CD14-positive monocyte (primary cell): Measurements from ENCODE around the gene BCL2L15. TPM values are rescaled to one million over a fixed set of nuclear protein-coding genes. Genes with fewer than 3 reads are reported as not detected.
A peak's percentile ranks its signal among the peaks of the same experiment; 100 is the strongest.

Source experiments
- DNase-seq, 3 donors: peaks; one replicate each; pipeline ENCODE4 v3.0.0-alpha.2; 2011 to 2022
- H2AFZ ChIP-seq: 2 replicates; pipeline ENCODE4 v1.6.0; 2012; ENCODE audit warnings: mild to moderate bottlenecking, low read depth, low read length, inconsistent platforms; ENCODE audit not compliant: insufficient read depth, poor library complexity, severe bottlenecking
- H3K27ac ChIP-seq, 2 donors: 1 replicate in 1 of 2; 2 replicates in 1 of 2; pipeline ENCODE4 v1.5.1; 2012 to 2013; ENCODE audit warnings: low read length in 2 of 2, control low read depth in 1 of 2, inconsistent platforms in 1 of 2, low read depth in 1 of 2, mild to moderate bottlenecking in 1 of 2
- H3K27me3 ChIP-seq, 2 donors: one replicate each; pipeline versions ENCODE4 v1.6.0 to v1.6.1; 2011 to 2013; ENCODE audit warnings: low read length in 2 of 2; ENCODE audit not compliant: control insufficient read depth in 2 of 2, insufficient read depth in 2 of 2
- H3K36me3 ChIP-seq, 2 donors: replicated peaks in 1 of 2; 1 replicate in 1 of 2; 2 replicates in 1 of 2; pipeline versions ENCODE4 v1.5.1 to v1.6.1; 2012 to 2013; ENCODE audit warnings: low read length in 2 of 2, control low read depth in 1 of 2, inconsistent platforms in 1 of 2, mild to moderate bottlenecking in 1 of 2; ENCODE audit not compliant: insufficient read depth in 2 of 2, control insufficient read depth in 1 of 2
- H3K4me1 ChIP-seq, 2 donors: 1 replicate in 1 of 2; 2 replicates in 1 of 2; pipeline versions ENCODE4 v1.5.1 to v1.6.1; 2012 to 2013; ENCODE audit warnings: low read length in 2 of 2, control low read depth in 1 of 2, inconsistent platforms in 1 of 2, mild to moderate bottlenecking in 1 of 2, moderate library complexity in 1 of 2; ENCODE audit not compliant: insufficient read depth in 2 of 2, control insufficient read depth in 1 of 2
- H3K4me2 ChIP-seq: replicated peaks from 2 replicates; pipeline ENCODE3; 2012; ENCODE audit warnings: low read length, moderate library complexity, mild to moderate bottlenecking; ENCODE audit not compliant: poor library complexity, severe bottlenecking; ENCODE audit errors: extremely low read depth
- H3K4me3 ChIP-seq, 3 experiments: fragments of 200-600 bp in 1 of 3; sonication (generic) in 1 of 3; replicated peaks in 1 of 3; 1 replicate in 2 of 3; 2 replicates in 1 of 3; pipeline ENCODE4 v1.5.1; 2011 to 2013; ENCODE audit warnings: low read length in 3 of 3, mild to moderate bottlenecking in 3 of 3, control low read depth in 2 of 3, low read depth in 2 of 3, inconsistent platforms in 1 of 3, moderate library complexity in 1 of 3
- H3K79me2 ChIP-seq: 2 replicates; pipeline ENCODE4 v1.6.0; 2012; ENCODE audit warnings: mild to moderate bottlenecking, control low read depth, inconsistent platforms, low read length, moderate library complexity; ENCODE audit not compliant: insufficient read depth
- H3K9ac ChIP-seq: 2 replicates; pipeline ENCODE4 v1.6.0; 2017; ENCODE audit warnings: low read length, mild to moderate bottlenecking; ENCODE audit not compliant: insufficient read depth, poor library complexity, severe bottlenecking
- H3K9me3 ChIP-seq, 2 donors: replicated peaks in 1 of 2; 1 replicate in 1 of 2; 2 replicates in 1 of 2; pipeline versions ENCODE4 v1.5.1 to v1.6.1; 2012 to 2013; ENCODE audit warnings: low read length in 2 of 2, control low read depth in 1 of 2; ENCODE audit not compliant: control insufficient read depth in 1 of 2, insufficient read depth in 1 of 2
- H4K20me1 ChIP-seq: 2 replicates; pipeline ENCODE4 v1.6.0; 2012; ENCODE audit warnings: mild to moderate bottlenecking, low read length, control low read depth, moderate library complexity; ENCODE audit not compliant: insufficient read depth
- H3K27ac Mint-ChIP-seq, 7 donors: one replicate each; pipeline ENCODE4 v1.8.0; 2020; ENCODE audit warnings: mild to moderate bottlenecking in 7 of 7, mixed read lengths in 7 of 7, moderate library complexity in 6 of 7, inconsistent platforms in 2 of 7
- H3K27me3 Mint-ChIP-seq, 3 donors: one replicate each; pipeline ENCODE4 v1.8.0; 2021 to 2022; ENCODE audit warnings: low read depth in 3 of 3, mild to moderate bottlenecking in 3 of 3, mixed read lengths in 3 of 3, moderate library complexity in 3 of 3, inconsistent platforms in 1 of 3
- H3K36me3 Mint-ChIP-seq, 2 donors: one replicate each; pipeline ENCODE4 v1.8.0; 2020; ENCODE audit warnings: mixed read lengths in 2 of 2, inconsistent platforms in 1 of 2, mild to moderate bottlenecking in 1 of 2
- H3K4me1 Mint-ChIP-seq: one replicate; pipeline ENCODE4 v1.8.0; 2020; ENCODE audit warnings: mild to moderate bottlenecking, mixed read lengths
- H3K4me3 Mint-ChIP-seq, 2 donors: one replicate each; pipeline ENCODE4 v1.8.0; 2020; ENCODE audit warnings: mild to moderate bottlenecking in 2 of 2, mixed read lengths in 2 of 2, moderate library complexity in 1 of 2
- H3K9me3 Mint-ChIP-seq, 7 donors: one replicate each; pipeline ENCODE4 v1.8.0; 2020 to 2022; ENCODE audit warnings: mixed read lengths in 7 of 7, mild to moderate bottlenecking in 6 of 7, moderate library complexity in 6 of 7, inconsistent platforms in 2 of 7
- CTCF ChIP-seq: fragments of 200-600 bp; IDR thresholded peaks from one replicate; pipeline ENCODE4 v1.8.0; 2022; ENCODE audit warnings: antibody characterized with exemption, mild to moderate bottlenecking
- WGBS: methylation state at CpG from one replicate; pipeline ENCODE4 v1.1.5; 2013; ENCODE audit warnings: missing lambda C conversion rate; ENCODE audit not compliant: insufficient coverage; 5-methylcytosine and 5-hydroxymethylcytosine counted together
- intact Hi-C, 2 donors: fragments of 100-400 bp; cut with micrococcal nuclease; formaldehyde crosslinking; loops; one replicate each; pipeline versions ENCODE4 v1.15.0 to v1.15.1; 2023
- polyA plus RNA-seq, 3 donors: library from polyadenylated mRNA; depleted of rRNA in 1 of 3; unstranded in 2 of 3; stranded (reverse) in 1 of 3; fragments of 300-500 nt in 2 of 3; fragments of >200 nt in 1 of 3; fragmentation: Illumina TruSeq in 2 of 3; gene quantifications; 1 replicate in 2 of 3; 2 replicates in 1 of 3; pipeline ENCODE4 v1.2.3, GENCODE V29; 2012 to 2021

BCL2L15 gene
- polyA plus RNA-seq, 3 donors, result 0.73 TPM; not detected in 2

- peaks cover 0 to 1% (median 0%) of the 10 kb centered on the region in 3 donors for H3K27me3 Mint-ChIP-seq
- no peak overlapping the region for H3K27ac Mint-ChIP-seq
- Histone ChIP-seq H3K9ac (no peak overlapping the region), H3K79me2 (peaks cover 8% of the 10 kb centered on the region), H3K4me2 (no peak overlapping the region), H3K4me1 (no peaks in the 10 kb centered on the region), H4K20me1 (no peaks in the 10 kb centered on the region), H3K27ac (no peak overlapping the region), H3K4me3 (no peak overlapping the region), H3K36me3 (peaks cover 47 to 78% of the 10 kb centered on the region in 2 donors), H3K9me3 (no peaks in the 10 kb centered on the region), H2AFZ (no peak overlapping the region), H3K27me3 (no peaks in the 10 kb centered on the region)
- no CpG with 5 or more reads among the region's 4 CpGs for WGBS
- H3K4me3 Mint-ChIP-seq, result no peak overlapping the region
- TF ChIP-seq CTCF, result peak; percentile 83
- peak; percentile 34 to 68 (median 39) for DNase-seq
- intact Hi-C loops, result loop anchor here (2.0 to 10.0 kb wide), 3 partner anchors 69 to 449 kb away; partner anchors contain the start of genes DCLRE1B (in 2 of the 2) and AP4B1 (in 1 of the 2)
- peaks cover 52 to 71% of the 10 kb centered on the region in 2 donors for H3K36me3 Mint-ChIP-seq
- H3K4me1 Mint-ChIP-seq, result no peaks in the 10 kb centered on the region
- H3K9me3 Mint-ChIP-seq, result peaks cover 0 to 3% (median 0%) of the 10 kb centered on the region in 7 donors
Measured at GRCh38 chr1:113835686-113836290, 51.6 kb downstream of the BCL2L15 start.

- Mint-ChIP-seq H3K4me1 (no peaks in the 10 kb centered on the region), H3K36me3 (peaks cover 52 to 68% of the 10 kb centered on the region in 2 donors), H3K9me3 (peaks cover 0 to 3% (median 0%) of the 10 kb centered on the region in 7 donors), H3K27ac (peak overlapping the region in 1 of 7 donors; percentile 40), H3K4me3 (no peak overlapping the region), H3K27me3 (peaks cover 0 to 1% (median 0%) of the 10 kb centered on the region in 3 donors)
- Histone ChIP-seq H3K9me3 (no peaks in the 10 kb centered on the region), H3K4me1 (no peaks in the 10 kb centered on the region), H4K20me1 (no peaks in the 10 kb centered on the region), H3K4me2 (no peak overlapping the region), H2AFZ (no peak overlapping the region), H3K27ac (no peak overlapping the region), H3K9ac (no peak overlapping the region), H3K4me3 (no peak overlapping the region), H3K27me3 (no peaks in the 10 kb centered on the region), H3K36me3 (peaks cover 53 to 77% of the 10 kb centered on the region in 2 donors), H3K79me2 (peaks cover 8% of the 10 kb centered on the region)
- intact Hi-C loops, result loop anchor here (5.0 to 10.0 kb wide), 2 partner anchors 73 to 450 kb away; partner anchors contain the start of gene DCLRE1B (in 1 of the 2)
- WGBS, result no CpG with 5 or more reads among the region's 2 CpGs
- TF ChIP-seq CTCF, result no peak
- DNase-seq, result no peak
Measured at GRCh38 chr1:113834716-113835115, 52.7 kb downstream of the BCL2L15 start.

Other genes starting within 250 kb of the BCL2L15 start
- gene PHTF1, start 128.1 kb downstream of the BCL2L15 start, polyA plus RNA-seq, result 10 to 100 TPM in 2 of 3 donors, 1 to 10 TPM in 1; 6.7 to 12.2 (median 11.1) TPM
- 1 to 10 TPM; 6.5 to 9.0 (median 8.9) TPM for gene RSBN1, start 75.1 kb downstream of the BCL2L15 start, polyA plus RNA-seq
- gene PTPN22, start 15.9 kb downstream of the BCL2L15 start, polyA plus RNA-seq, result 10 to 100 TPM in 2 of 3 donors, 1 to 10 TPM in 1; 9.7 to 43.7 (median 29.7) TPM
- gene AP4B1, start 17.2 kb upstream of the BCL2L15 start, polyA plus RNA-seq, result 10 to 100 TPM in 1 of 3 donors, 1 to 10 TPM in 2; 3.5 to 46.3 (median 6.1) TPM
- gene DCLRE1B, start 17.7 kb upstream of the BCL2L15 start, polyA plus RNA-seq, result 1 to 10 TPM; 3.0 to 5.7 (median 4.5) TPM
- gene HIPK1, start 41.7 kb upstream of the BCL2L15 start, polyA plus RNA-seq, result 10 to 100 TPM; 10.1 to 57.2 (median 14.8) TPM
- under 1 TPM; 0.08 to 0.37 (median 0.28) TPM for gene OLFML3, start 91.9 kb upstream of the BCL2L15 start, polyA plus RNA-seq